SK-N-MC (cell line): ENCODE results near the gene GCSAM.

Source experiments
- EZH2 ChIP-seq: fragments of 200-600 bp; sonication (generic); IDR thresholded peaks from one replicate; pipeline ENCODE4 v1.6.1; 2017; ENCODE audit warnings: antibody characterized with exemption
- POLR2AphosphoS5 ChIP-seq: IDR thresholded peaks from 2 replicates; pipeline ENCODE4 v1.6.1; 2012; ENCODE audit warnings: mild to moderate bottlenecking, low read depth, low read length, borderline replicate concordance

- TF ChIP-seq EZH2 (no peak), POLR2AphosphoS5 (no peak)
Observed at GRCh38 chr3:112104774-112105173, 28.3 kb downstream of the GCSAM start.
